Nephron (organoid): Measurements from ENCODE around the gene TRIOBP.

Experiments used
- H3K27ac Mint-ChIP-seq, 3 experiments: 2 replicates each; pipeline ENCODE4 v1.8.0; 2020; ENCODE audit warnings: mixed read lengths in 3 of 3, mild to moderate bottlenecking in 2 of 3, moderate library complexity in 1 of 3
- H3K27me3 Mint-ChIP-seq: 2 replicates; pipeline ENCODE4 v1.8.0; 2021; ENCODE audit warnings: low read depth, mild to moderate bottlenecking, moderate library complexity, mixed read lengths
- H3K36me3 Mint-ChIP-seq: 2 replicates; pipeline ENCODE4 v1.8.0; 2020; ENCODE audit warnings: low read depth, mixed read lengths
- H3K4me1 Mint-ChIP-seq: 2 replicates; pipeline ENCODE4 v1.8.0; 2020; ENCODE audit warnings: mixed read lengths
- H3K4me3 Mint-ChIP-seq, 3 experiments: 2 replicates each; pipeline ENCODE4 v1.8.0; 2020; ENCODE audit warnings: mild to moderate bottlenecking in 3 of 3, mixed read lengths in 3 of 3, moderate library complexity in 2 of 3
- H3K9me3 Mint-ChIP-seq: 2 replicates; pipeline ENCODE4 v1.8.0; 2020; ENCODE audit warnings: mixed read lengths
- TF ChIP-seq, protein P1 (sequence below), 3 experiments: fragments of 200-600 bp; sonication (generic); IDR thresholded peaks; one replicate each; pipeline ENCODE4 v1.5.0; 2021; ENCODE audit warnings: antibody characterized with exemption in 3 of 3; ENCODE audit not compliant: unreplicated experiment in 3 of 3

Gene TRIOBP

DNA sequence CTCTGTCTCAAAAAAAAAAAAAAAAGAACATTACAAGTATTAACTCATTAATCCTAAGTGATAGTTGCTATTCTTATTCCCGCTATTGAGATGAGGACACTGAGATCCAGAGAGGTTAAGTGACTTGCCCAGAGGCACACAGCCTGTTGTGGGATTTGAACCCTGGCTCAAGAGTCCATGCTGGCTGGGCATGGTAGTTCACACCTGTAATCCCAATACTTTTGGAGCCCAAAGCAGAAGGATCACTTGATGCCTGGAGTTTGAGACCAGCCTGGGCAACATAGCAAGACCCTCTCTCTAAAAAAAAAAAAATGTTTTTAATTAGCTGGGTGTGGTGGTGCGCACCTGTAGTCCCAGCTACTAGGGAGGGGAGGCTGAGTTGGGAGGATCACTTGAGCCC lies 115.0 kb downstream of the TRIOBP start:
- H3K36me3 Mint-ChIP-seq = no peaks in the 10 kb centered on the region
- TF ChIP-seq, protein P1, sequence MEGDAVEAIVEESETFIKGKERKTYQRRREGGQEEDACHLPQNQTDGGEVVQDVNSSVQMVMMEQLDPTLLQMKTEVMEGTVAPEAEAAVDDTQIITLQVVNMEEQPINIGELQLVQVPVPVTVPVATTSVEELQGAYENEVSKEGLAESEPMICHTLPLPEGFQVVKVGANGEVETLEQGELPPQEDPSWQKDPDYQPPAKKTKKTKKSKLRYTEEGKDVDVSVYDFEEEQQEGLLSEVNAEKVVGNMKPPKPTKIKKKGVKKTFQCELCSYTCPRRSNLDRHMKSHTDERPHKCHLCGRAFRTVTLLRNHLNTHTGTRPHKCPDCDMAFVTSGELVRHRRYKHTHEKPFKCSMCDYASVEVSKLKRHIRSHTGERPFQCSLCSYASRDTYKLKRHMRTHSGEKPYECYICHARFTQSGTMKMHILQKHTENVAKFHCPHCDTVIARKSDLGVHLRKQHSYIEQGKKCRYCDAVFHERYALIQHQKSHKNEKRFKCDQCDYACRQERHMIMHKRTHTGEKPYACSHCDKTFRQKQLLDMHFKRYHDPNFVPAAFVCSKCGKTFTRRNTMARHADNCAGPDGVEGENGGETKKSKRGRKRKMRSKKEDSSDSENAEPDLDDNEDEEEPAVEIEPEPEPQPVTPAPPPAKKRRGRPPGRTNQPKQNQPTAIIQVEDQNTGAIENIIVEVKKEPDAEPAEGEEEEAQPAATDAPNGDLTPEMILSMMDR (IDR thresholded peaks at IDR 0.05; ENCODE audit: unreplicated experiment in 3 of 3) = no peak

DNA sequence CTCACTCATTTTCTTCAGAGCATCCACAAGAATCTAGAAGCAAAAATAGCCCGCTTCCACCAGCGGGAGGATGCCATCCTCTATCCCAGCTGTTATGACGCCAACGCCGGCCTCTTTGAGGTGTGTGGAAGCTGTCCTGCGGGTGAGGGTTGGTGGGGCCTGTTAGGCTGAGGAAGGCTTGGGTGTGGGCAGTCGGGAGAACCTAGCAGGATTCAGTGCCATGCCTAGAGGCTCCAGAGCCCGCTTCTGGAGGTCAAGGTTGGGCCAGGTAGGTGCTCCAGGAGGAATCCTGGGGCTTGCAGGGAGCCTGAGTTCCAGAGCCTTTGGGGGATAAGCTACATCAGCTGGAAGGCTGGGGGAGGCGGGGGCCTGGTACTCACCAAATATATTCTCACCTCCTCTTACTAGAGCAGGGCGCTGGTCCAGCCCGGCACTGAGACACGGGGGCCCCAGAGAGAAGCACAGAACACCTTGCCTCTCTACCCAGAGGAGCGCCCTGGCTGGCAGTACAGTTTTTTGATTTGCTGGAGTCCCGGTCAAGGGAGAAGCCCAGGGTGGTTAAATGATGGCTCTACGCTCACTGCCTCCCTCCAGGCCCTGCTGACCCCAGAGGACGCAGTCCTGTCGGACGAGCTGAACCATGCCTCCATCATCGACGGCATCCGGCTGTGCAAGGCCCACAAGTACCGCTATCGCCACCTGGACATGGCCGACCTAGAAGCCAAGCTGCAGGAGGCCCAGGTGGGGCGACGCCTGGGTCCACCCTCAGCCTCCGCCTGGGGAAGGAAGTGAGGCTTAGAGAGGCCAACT lies 116.2 kb downstream of the TRIOBP start:
- H3K4me3 Mint-ChIP-seq = peak overlapping the region in 1 of 3 experiments; percentile 38
- H3K27ac Mint-ChIP-seq = no peak overlapping the region

More for the DNA sequence above, 115.0 kb downstream of the TRIOBP start:
- H3K9me3 Mint-ChIP-seq = no peaks in the 10 kb centered on the region
- H3K27ac Mint-ChIP-seq = no peak overlapping the region
- peaks cover 8% of the 10 kb centered on the region for H3K4me1 Mint-ChIP-seq
- peak overlapping the region in 2 of 3 experiments; percentile 30 to 39 for H3K4me3 Mint-ChIP-seq
- no peaks in the 10 kb centered on the region for H3K27me3 Mint-ChIP-seq

DNA sequence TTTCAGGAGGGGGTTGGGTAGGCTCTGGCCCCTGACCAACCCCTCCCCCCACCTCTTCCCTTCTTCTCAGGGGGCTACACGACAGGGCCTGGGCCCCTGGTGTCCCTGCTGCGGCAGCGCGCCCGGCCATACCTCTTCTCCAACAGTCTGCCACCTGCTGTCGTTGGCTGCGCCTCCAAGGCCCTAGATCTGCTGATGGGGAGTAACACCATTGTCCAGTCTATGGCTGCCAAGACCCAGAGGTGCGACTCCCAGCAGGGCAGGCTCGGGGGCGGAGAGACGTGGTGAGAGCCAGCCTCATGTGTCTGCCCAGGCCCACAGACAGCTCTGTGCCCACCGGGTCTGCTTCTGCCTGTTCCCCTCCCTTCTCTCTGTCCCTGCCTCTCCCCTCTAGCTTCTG lies 118.7 kb downstream of the TRIOBP start:
- Mint-ChIP-seq H3K27me3 (peaks cover 20% of the 10 kb centered on the region), H3K27ac (no peak overlapping the region), H3K4me3 (no peak overlapping the region), H3K4me1 (peaks cover 11% of the 10 kb centered on the region), H3K36me3 (peaks cover 4% of the 10 kb centered on the region), H3K9me3 (no peaks in the 10 kb centered on the region)
- TF ChIP-seq, protein P1 (IDR thresholded peaks at IDR 0.05; ENCODE audit: unreplicated experiment in 3 of 3) = no peak

More for the DNA sequence above, 116.2 kb downstream of the TRIOBP start:
- Mint-ChIP-seq H3K9me3 (no peaks in the 10 kb centered on the region), H3K27me3 (no peaks in the 10 kb centered on the region), H3K36me3 (peaks cover 4% of the 10 kb centered on the region), H3K4me1 (peaks cover 16% of the 10 kb centered on the region)
- TF ChIP-seq, protein P1 (IDR thresholded peaks at IDR 0.05; ENCODE audit: unreplicated experiment in 3 of 3) = no peak

DNA sequence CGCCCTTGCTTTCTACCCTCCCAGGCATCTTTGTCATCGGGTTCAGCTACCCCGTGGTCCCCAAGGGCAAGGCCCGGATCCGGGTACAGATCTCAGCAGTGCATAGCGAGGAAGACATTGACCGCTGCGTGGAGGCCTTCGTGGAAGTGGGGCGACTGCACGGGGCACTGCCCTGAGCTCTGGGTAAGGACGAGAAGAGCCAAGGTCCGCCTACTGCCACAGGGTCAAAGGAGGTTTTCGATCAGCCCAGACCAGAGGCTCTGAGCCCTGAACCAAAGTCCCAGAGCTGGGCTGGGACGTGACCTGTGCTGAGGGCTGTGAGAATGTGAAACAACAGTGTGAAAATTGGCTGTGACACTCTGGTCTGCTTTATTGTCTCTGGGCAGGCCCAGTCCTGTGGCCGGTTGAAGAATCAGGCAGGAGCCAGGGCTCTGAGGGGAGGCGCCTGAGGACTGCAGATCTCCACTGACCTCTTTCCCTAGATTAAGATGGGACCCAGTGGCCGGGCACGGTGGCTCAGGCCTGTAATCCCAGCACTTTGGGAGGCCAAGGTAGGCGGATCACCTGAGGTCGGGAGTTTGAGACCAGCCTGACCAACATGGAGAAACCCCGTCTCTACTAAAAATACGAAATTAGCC lies 119.8 kb downstream of the TRIOBP start:
- Mint-ChIP-seq H3K9me3 (no peaks in the 10 kb centered on the region), H3K27ac (no peak overlapping the region), H3K4me1 (peaks cover 11% of the 10 kb centered on the region), H3K36me3 (peaks cover 4% of the 10 kb centered on the region), H3K27me3 (peaks cover 27% of the 10 kb centered on the region), H3K4me3 (no peak overlapping the region)
- TF ChIP-seq, protein P1 (IDR thresholded peaks at IDR 0.05; ENCODE audit: unreplicated experiment in 3 of 3) = no peak

DNA sequence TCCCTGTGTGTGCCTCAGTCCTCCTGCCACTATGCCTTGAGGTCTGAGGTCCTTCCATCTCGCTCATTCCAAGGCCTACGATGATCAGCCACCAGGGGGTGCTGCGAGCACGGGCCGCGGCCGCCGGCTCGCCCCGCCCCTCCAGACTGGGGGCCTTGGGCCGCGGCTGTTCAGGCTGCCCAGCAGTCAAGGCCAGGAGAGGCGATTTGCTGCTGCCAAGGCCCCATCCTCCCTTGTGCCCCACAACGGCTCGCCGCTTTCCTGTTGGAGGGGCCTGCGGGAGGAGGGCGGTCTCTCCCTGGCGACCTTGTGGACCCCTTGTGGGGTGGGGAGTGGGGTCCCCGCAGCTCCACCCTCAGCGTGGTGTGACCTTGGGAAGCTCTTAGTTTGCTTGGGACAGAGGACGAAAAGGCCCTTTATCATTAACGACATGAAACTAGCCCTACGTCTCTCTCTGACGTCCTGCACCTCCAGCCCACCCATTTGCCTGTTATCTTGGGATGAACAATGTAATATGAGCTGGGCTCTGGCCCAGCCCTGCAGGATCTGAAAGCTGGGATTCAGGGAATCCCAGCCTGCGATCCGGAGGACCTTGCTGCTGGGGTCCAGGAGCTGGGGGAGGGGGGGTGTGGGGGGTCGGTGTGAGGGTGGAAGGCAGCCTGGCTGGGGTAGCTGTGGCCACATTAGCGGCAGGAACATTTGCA lies 121.0 kb downstream of the TRIOBP start:
- Mint-ChIP-seq H3K4me3 (peak overlapping the region; percentile 81 to 86 (median 84)), H3K27me3 (peaks cover 39% of the 10 kb centered on the region), H3K4me1 (peaks cover 15% of the 10 kb centered on the region), H3K9me3 (no peaks in the 10 kb centered on the region), H3K36me3 (peaks cover 4% of the 10 kb centered on the region), H3K27ac (peak overlapping the region; percentile 92 to 99 (median 95))
- TF ChIP-seq, protein P1 (IDR thresholded peaks at IDR 0.05; ENCODE audit: unreplicated experiment in 3 of 3) = peak; percentile 95 to 98 (median 97)
